Uterus (tissue), 2 donors: ENCODE results near the gene NDUFB11.
"Not testable (repeated sequence)": the region's sequence is repeated elsewhere in the genome, so short reads cannot be mapped to it uniquely, and the experiment has no call there.

ENCODE experiments used
- CTCF ChIP-seq, 4 experiments: fragments of 200-600 bp in 2 of 4; fragments of 450-650 bp in 2 of 4; sonication (generic) in 2 of 4; IDR thresholded peaks; one replicate each; pipeline ENCODE4 v1.5.1; 2016 to 2019; ENCODE audit warnings: antibody characterized with exemption in 4 of 4, mild to moderate bottlenecking in 2 of 4, moderate library complexity in 1 of 4
- POLR2A ChIP-seq, 2 donors: fragments of 450-650 bp; IDR thresholded peaks; one replicate each; pipeline ENCODE4 v1.6.1; 2016; ENCODE audit warnings: antibody characterized with exemption in 2 of 2, mild to moderate bottlenecking in 1 of 2, moderate library complexity in 1 of 2

- TF ChIP-seq CTCF, POLR2A (IDR thresholded peaks at IDR 0.05): not testable (repeated sequence)
Measured at GRCh38 chrX:47110936-47111615, 33.4 kb downstream of the NDUFB11 start.
